GM18508 (cell line): Measurements from ENCODE around the gene HYAL1.
"Not testable (repeated sequence)": the region's sequence is repeated elsewhere in the genome, so short reads cannot be mapped to it uniquely, and the experiment has no call there.

Experiments
- ATAC-seq: cut with Tn5 transposase; IDR thresholded peaks from one replicate; pipeline ENCODE4 v1.9.1; 2021; ENCODE audit warnings: moderate number of reproducible peaks; ENCODE audit not compliant: insufficient read depth, unreplicated experiment

HYAL1 gene

GRCh38 chr3:50264383-50264963 is 38.9 kb downstream of the HYAL1 start:
- ATAC-seq: no peak

DNA sequence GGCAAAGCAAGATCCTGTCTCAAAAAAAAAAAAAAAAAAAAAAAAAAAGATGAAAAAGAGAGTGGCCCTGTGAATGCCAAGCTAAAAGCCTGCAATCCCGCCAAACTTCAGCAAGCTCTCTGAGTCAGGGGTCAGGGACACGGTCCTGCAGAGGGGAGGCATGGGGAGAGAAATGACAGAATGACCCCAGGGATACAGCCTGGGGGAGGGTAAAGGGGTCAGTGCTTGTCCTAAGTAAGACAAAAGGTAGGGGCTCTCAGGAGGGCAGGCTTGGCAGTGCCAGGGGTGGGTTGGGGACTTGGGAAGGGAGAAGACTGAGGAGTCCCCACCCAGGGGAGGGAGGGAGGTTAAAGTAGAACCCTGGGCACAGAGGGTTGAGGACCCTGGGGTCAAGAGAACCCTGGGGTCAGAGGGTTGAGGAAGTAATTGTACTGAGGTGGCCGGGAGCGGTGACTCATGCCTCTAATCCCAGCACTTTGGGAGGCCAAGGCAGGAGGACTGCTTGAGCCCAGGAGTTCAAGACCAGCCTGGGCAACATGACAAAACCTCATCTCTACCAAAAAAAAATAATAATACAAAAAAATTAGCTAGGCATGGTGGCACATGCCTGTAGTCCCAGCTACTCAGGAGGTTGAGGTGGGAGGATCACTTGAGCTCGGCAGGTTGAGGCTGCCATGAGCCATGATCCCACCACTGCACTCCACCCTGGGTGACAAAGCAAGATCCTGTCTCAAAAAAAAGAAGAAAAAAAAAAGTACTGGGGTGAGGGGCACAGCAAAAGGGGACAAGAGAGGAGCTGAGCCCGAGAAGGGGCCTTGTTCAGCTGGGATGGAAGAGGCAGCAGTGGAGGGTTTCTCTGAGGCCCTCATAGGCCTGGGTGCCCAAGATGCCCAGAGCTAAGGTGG is 39.6 kb downstream of the HYAL1 start:
- ATAC-seq: no peak

DNA sequence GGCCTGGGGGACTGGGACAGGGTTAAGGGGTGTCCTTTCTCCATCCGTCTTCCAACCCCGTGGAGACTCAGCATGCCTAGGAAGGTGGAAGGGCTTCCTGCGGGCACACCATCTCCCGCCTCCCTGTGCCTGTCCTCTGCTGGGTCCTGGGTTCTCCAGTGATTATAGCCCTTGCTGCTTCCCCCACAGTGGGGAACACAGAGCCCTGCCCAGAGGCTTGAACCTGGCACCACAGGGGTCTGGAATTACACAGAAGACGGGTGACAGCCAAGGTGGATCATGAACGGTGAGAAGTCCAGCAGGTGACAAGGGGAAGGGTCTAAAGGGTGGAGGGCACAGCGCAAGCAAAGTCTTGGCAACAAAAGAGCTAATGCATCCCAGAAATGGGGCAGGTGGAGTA is 40.6 kb downstream of the HYAL1 start:
- ATAC-seq: no peak

GRCh38 chr3:50262200-50262599 is 41.2 kb downstream of the HYAL1 start:
- not testable (repeated sequence) for ATAC-seq

GRCh38 chr3:50261505-50261904 is 41.9 kb downstream of the HYAL1 start:
- ATAC-seq: no peak

- no peak for ATAC-seq
Measured at GRCh38 chr3:50260942-50261441, 42.4 kb downstream of the HYAL1 start.

DNA sequence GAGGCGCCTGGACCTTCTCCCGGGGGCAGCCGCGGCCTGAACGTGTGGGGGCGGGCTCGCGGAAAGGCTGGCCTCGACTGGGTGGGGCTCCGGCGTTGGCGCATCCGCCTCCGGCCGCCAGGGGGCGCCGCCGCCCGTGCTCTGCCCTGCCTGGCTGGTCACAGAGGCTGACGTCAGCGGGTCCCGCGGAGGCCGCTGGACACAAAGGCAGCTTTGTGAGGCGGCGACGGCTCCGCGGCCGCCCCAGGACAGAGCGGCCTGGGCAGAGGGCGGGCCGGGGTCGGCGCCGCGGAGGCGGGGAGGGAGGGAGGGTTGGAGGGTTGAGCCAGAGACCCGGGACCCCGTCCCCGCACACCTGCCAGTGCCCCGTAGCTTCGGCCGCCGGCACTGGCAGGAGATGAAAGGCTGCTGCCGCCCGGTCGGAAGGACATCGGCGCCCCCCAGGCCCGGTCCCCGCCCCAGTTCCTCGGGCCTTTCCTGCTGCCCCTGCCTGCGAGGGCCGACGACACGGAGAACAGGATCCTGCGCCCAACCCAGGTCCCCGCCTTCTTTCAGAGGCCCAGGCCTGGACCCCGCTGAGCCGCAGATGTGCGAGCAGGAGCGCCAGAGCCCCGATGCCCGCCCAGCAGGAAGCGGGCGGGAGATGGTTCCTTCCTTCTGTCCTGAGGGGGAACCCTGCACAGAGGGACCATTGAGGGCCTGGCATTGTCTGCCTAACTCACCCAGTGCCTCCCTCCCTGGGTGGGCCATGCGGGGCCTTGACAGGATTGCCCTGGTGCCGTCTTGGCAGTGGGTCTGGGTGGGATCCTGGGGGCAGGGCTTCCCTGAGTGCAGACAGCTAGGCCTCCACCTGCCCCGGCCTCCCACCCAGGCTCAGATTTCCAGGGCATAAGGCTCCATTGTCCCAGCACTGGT is 43.1 kb downstream of the HYAL1 start:
- ATAC-seq: no peak

GRCh38 chr3:50259432-50260026 is 43.8 kb downstream of the HYAL1 start:
- no peak for ATAC-seq

- no peak for ATAC-seq
Measured at GRCh38 chr3:50258979-50259378, 44.4 kb downstream of the HYAL1 start.

- no peak for ATAC-seq
Measured at GRCh38 chr3:50258029-50258680, 45.2 kb downstream of the HYAL1 start.

DNA sequence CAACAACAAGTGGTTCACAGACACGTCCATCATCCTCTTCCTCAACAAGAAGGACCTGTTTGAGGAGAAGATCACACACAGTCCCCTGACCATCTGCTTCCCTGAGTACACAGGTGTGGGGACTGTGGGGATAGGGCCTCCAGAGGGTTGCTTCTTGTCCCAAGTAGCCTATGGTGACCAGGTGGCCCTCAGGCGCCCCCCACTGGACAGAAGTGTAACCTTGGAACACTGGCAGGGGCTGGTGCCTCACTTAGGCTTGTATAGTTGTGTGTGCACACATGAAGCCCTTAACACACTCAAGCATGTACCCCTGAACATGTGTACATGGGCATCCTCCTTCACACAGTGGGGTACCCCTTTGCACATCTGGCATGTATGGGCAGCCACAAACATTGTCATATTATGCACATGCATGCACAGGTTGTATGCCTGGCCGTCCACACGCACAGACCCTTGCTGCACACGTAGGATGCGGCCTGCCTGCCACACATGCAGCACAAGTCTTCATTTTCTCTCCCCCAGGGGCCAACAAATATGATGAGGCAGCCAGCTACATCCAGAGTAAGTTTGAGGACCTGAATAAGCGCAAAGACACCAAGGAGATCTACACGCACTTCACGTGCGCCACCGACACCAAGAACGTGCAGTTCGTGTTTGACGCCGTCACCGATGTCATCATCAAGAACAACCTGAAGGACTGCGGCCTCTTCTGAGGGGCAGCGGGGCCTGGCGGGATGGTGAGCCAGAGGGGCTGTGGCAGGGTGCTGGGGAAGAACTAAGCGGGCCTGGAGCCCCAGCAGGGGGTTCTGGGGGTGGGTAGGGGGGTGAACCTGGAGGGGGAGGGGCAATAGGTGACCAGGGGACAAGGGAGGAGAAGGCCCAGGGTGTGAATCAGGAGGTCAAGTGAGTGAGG is 46.1 kb downstream of the HYAL1 start:
- no peak for ATAC-seq

DNA sequence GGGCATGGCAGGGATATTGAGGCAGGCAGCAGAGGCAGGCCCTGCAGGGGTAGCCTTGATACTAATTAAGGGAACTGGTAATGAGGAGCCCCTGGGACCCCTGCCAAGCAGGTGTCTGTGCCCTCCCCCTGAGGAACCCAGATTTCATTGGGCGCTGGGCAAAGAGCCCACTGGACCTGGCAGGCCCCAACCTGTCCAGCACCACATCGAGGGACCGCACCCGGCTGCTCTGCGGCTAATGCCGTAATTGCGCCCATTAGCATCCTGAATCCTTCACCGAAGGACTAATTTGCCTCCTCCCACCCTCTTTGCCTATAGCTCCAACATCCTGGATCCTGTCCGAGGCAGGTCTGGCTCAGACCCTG is 48.1 kb downstream of the HYAL1 start:
- ATAC-seq: no peak

- no peak for ATAC-seq
Measured at GRCh38 chr3:50254577-50255250, 48.7 kb downstream of the HYAL1 start.

- ATAC-seq: no peak
Measured at GRCh38 chr3:50251220-50251619, 52.2 kb downstream of the HYAL1 start.

DNA sequence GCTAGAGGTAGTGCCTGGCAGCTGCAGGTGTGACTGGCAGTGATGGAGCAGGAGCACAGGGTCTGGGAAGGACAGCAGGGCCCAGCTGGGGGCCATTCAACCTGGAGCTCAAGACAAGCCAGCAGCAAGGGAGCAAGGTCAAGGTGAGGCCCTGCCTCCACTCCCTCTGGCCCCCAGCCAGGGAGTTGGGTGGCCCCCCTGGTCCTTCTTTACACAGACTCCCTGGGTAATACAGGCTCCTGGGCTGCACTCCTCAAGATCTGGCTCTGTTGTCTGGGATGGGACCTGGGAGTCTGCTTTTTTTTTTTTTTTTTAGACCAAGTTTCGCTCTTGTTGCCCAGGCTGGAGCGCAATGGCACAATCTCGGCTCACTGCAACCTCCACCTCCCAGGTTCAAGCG is 52.9 kb downstream of the HYAL1 start:
- no peak for ATAC-seq
